WTC11 (cell line): ENCODE data around the gene ZRANB1.

Experiments
- ATF2 ChIP-seq: sonication (generic); formaldehyde crosslinking; IDR thresholded peaks from 2 replicates; pipeline ENCODE4 v1.8.1; 2022; ENCODE audit warnings: low read depth, missing genetic modification reagents, borderline replicate concordance
- CTCF ChIP-seq: fragments of 200-600 bp; IDR thresholded peaks from 2 replicates; pipeline ENCODE4 v1.8.0; 2022; ENCODE audit warnings: antibody characterized with exemption
- E2F1 ChIP-seq: sonication (generic); formaldehyde crosslinking; IDR thresholded peaks from 2 replicates; pipeline ENCODE4 v1.8.0; 2022; ENCODE audit warnings: mild to moderate bottlenecking, missing genetic modification reagents
- E2F4 ChIP-seq: sonication (generic); formaldehyde crosslinking; IDR thresholded peaks from 2 replicates; pipeline ENCODE4 v1.8.1; 2022; ENCODE audit warnings: low read depth, mild to moderate bottlenecking, moderate library complexity, missing genetic modification reagents, borderline replicate concordance
- ETV6 ChIP-seq: sonication (generic); formaldehyde crosslinking; IDR thresholded peaks from 2 replicates; pipeline ENCODE4 v1.8.1; 2022; ENCODE audit warnings: mild to moderate bottlenecking, missing genetic modification reagents
- MAX ChIP-seq: sonication (generic); formaldehyde crosslinking; IDR thresholded peaks from 2 replicates; pipeline ENCODE4 v1.8.0; 2022; ENCODE audit warnings: mild to moderate bottlenecking, missing genetic modification reagents
- OVOL2 ChIP-seq: fragments of 250-450 bp; sonication (Bioruptor Pico); IDR thresholded peaks from 2 replicates; pipeline ENCODE4 v1.9.0; 2021; ENCODE audit warnings: mild to moderate bottlenecking, borderline replicate concordance
- STAT6 ChIP-seq: sonication (generic); formaldehyde crosslinking; conservative IDR thresholded peaks from 2 replicates; pipeline ENCODE4 v1.8.1; 2023; ENCODE audit warnings: mild to moderate bottlenecking, low read depth, missing genetic modification reagents, moderate library complexity
- TEAD4 ChIP-seq: sonication (generic); formaldehyde crosslinking; IDR thresholded peaks from 2 replicates; pipeline ENCODE4 v1.8.0; 2022; ENCODE audit warnings: mild to moderate bottlenecking, missing genetic modification reagents
- USF2 ChIP-seq: sonication (generic); formaldehyde crosslinking; IDR thresholded peaks from 2 replicates; pipeline ENCODE4 v1.8.1; 2023; ENCODE audit warnings: mild to moderate bottlenecking, missing genetic modification reagents, moderate library complexity
- ZNF232 ChIP-seq: sonication (generic); formaldehyde crosslinking; IDR thresholded peaks from 2 replicates; pipeline ENCODE4 v1.8.0; 2022; ENCODE audit warnings: mild to moderate bottlenecking, missing genetic modification reagents

GRCh38 chr10:125010362-125010761, 68.4 kb downstream of the ZRANB1 start:
- no peak for TF ChIP-seq ETV6
- TF ChIP-seq MAX (CRISPR knock-in tag): no peak
- no peak for TF ChIP-seq OVOL2 (CRISPR knock-in tag)
- TF ChIP-seq ATF2 (CRISPR knock-in tag): no peak
- TF ChIP-seq CTCF: no peak
- no peak for TF ChIP-seq USF2
- no peak for TF ChIP-seq TEAD4 (CRISPR knock-in tag)
- no peak for TF ChIP-seq STAT6
- no peak for TF ChIP-seq E2F1 (CRISPR knock-in tag)
- no peak for TF ChIP-seq E2F4
- no peak for TF ChIP-seq ZNF232 (CRISPR knock-in tag)
